Fibroblast of the aortic adventitia (primary cell): ENCODE data around the gene ELL2. TPM values are rescaled to one million over a fixed set of nuclear protein-coding genes. Genes with fewer than 3 reads are reported as not detected.

Experiments
- DNase-seq: peaks from one replicate; pipeline ENCODE4 v3.0.0-alpha.2; 2010; ENCODE audit warnings: low read depth
- H3K4me3 ChIP-seq: 2 replicates; pipeline ENCODE4 v1.5.1; 2011; ENCODE audit warnings: low read depth, mild to moderate bottlenecking, control low read depth, low read length, moderate library complexity
- CTCF ChIP-seq: IDR thresholded peaks from 2 replicates; pipeline ENCODE4 v1.5.1; 2011; ENCODE audit warnings: mild to moderate bottlenecking, low read length, control low read depth, inconsistent platforms; ENCODE audit not compliant: insufficient read depth
- total RNA-seq: library from RNA; depleted of rRNA; stranded (reverse); fragments of >200 nt; gene quantifications from 2 replicates; pipeline ENCODE4 v1.2.3, GENCODE V29; 2012; ENCODE audit warnings: low replicate concordance

The ELL2 gene
- total RNA-seq, 1 donor: 51.1 TPM

- TF ChIP-seq CTCF: no peak
- H3K4me3 ChIP-seq: no peak overlapping the region
- no peak for DNase-seq
Measured at GRCh38 chr5:96004087-96004486, 42.4 kb upstream of the ELL2 start.

GRCh38 chr5:96001262-96001661 lies 39.6 kb upstream of the ELL2 start:
- TF ChIP-seq CTCF: no peak
- no peak overlapping the region for H3K4me3 ChIP-seq
- no peak for DNase-seq

GRCh38 chr5:96000308-96000707 lies 38.7 kb upstream of the ELL2 start:
- no peak for DNase-seq
- no peak overlapping the region for H3K4me3 ChIP-seq
- TF ChIP-seq CTCF: no peak

GRCh38 chr5:95996904-95997723 lies 35.5 kb upstream of the ELL2 start:
- no peak for DNase-seq
- TF ChIP-seq CTCF: no peak
- H3K4me3 ChIP-seq: no peak overlapping the region

- no peak for DNase-seq
- no peak overlapping the region for H3K4me3 ChIP-seq
- TF ChIP-seq CTCF: no peak
Measured at GRCh38 chr5:95995962-95996489, 34.4 kb upstream of the ELL2 start.

GRCh38 chr5:95993776-95994175 lies 32.1 kb upstream of the ELL2 start:
- TF ChIP-seq CTCF: no peak
- DNase-seq: no peak
- H3K4me3 ChIP-seq: no peak overlapping the region

- TF ChIP-seq CTCF: no peak
- peak; percentile 20 for DNase-seq
- H3K4me3 ChIP-seq: no peak overlapping the region
Measured at GRCh38 chr5:95993266-95993665, 31.6 kb upstream of the ELL2 start.
